GM19328 (cell line): ENCODE data around the gene ARAP2.
A peak's percentile ranks its signal among the peaks of the same experiment; 100 is the strongest.

Experiments
- ATAC-seq: cut with Tn5 transposase; IDR thresholded peaks from one replicate; pipeline ENCODE4 v1.9.1; 2021; ENCODE audit warnings: mild to moderate bottlenecking, moderate library complexity; ENCODE audit not compliant: unreplicated experiment

Gene ARAP2

GRCh38 chr4:36137336-36137735, 107.0 kb downstream of the ARAP2 start:
- ATAC-seq = no peak

GRCh38 chr4:36133658-36134057, 110.7 kb downstream of the ARAP2 start:
- ATAC-seq = no peak

- ATAC-seq = no peak
Observed at GRCh38 chr4:36133086-36133485, 111.2 kb downstream of the ARAP2 start.

GRCh38 chr4:36130641-36131040, 113.7 kb downstream of the ARAP2 start:
- no peak for ATAC-seq

- ATAC-seq = no peak
Observed at GRCh38 chr4:36128689-36129088, 115.6 kb downstream of the ARAP2 start.

- ATAC-seq = no peak
Observed at GRCh38 chr4:36123906-36124305, 120.4 kb downstream of the ARAP2 start.

- no peak for ATAC-seq
Observed at GRCh38 chr4:36115312-36115711, 129.0 kb downstream of the ARAP2 start.

GRCh38 chr4:36111172-36111571, 133.1 kb downstream of the ARAP2 start:
- ATAC-seq = no peak

- ATAC-seq = no peak
Observed at GRCh38 chr4:36099509-36099908, 144.8 kb downstream of the ARAP2 start.

- no peak for ATAC-seq
Observed at GRCh38 chr4:36094995-36095394, 149.3 kb downstream of the ARAP2 start.

- no peak for ATAC-seq
Observed at GRCh38 chr4:36091997-36092396, 152.3 kb downstream of the ARAP2 start.

GRCh38 chr4:36088542-36088941, 155.8 kb downstream of the ARAP2 start:
- no peak for ATAC-seq

GRCh38 chr4:36086261-36086786, 158.0 kb downstream of the ARAP2 start:
- no peak for ATAC-seq

GRCh38 chr4:36082817-36083216, 161.5 kb downstream of the ARAP2 start:
- ATAC-seq = no peak

GRCh38 chr4:36081185-36081584, 163.1 kb downstream of the ARAP2 start:
- ATAC-seq = peak; percentile 95

- no peak for ATAC-seq
Observed at GRCh38 chr4:36079666-36080065, 164.6 kb downstream of the ARAP2 start.

- ATAC-seq = no peak
Observed at GRCh38 chr4:36078319-36078718, 166.0 kb downstream of the ARAP2 start.

- no peak for ATAC-seq
Observed at GRCh38 chr4:36072529-36072928, 171.8 kb downstream of the ARAP2 start.

- ATAC-seq = no peak
Observed at GRCh38 chr4:36067116-36067515, 177.2 kb downstream of the ARAP2 start.

GRCh38 chr4:36065274-36065871, 178.9 kb downstream of the ARAP2 start:
- no peak for ATAC-seq

GRCh38 chr4:36064117-36064516, 180.2 kb downstream of the ARAP2 start:
- no peak for ATAC-seq

- no peak for ATAC-seq
Observed at GRCh38 chr4:36056136-36056535, 188.2 kb downstream of the ARAP2 start.
